ENCODE results near the gene RBL2.

RBL2 gene

GRCh38 chr16:53515811-53516210, 81.5 kb downstream of the RBL2 start:
- Histone ChIP-seq H3K4me3 (no peak overlapping the region), H3K9me3 (ENCODE audit: low read depth, low read length) (no peaks in the 10 kb centered on the region), H3K36me3 (ENCODE audit: insufficient read depth, low read length) (no peaks in the 10 kb centered on the region), H3K9ac (ENCODE audit: insufficient read length) (no peak overlapping the region), H3K27ac (no peak overlapping the region)
- DNase-seq (ENCODE audit: low read depth, low spot score) = no peak
- TF ChIP-seq POLR2AphosphoS5 (IDR thresholded peaks at IDR 0.05; ENCODE audit: borderline replicate concordance, low read depth, low read length) (no peak), FOXP2 (optimal IDR thresholded peaks at IDR 0.05; ENCODE audit: control extremely low read depth, extremely low read length, insufficient read depth) (no peak), EZH2 (IDR thresholded peaks at IDR 0.05) (no peak)

- TF ChIP-seq EZH2 (IDR thresholded peaks at IDR 0.05) (no peak), FOXP2 (optimal IDR thresholded peaks at IDR 0.05; ENCODE audit: control extremely low read depth, extremely low read length, insufficient read depth) (no peak), POLR2AphosphoS5 (IDR thresholded peaks at IDR 0.05; ENCODE audit: borderline replicate concordance, low read depth, low read length) (no peak)
- no peak overlapping the region for H3K9ac ChIP-seq (ENCODE audit: insufficient read length)
- no peaks in the 10 kb centered on the region for H3K9me3 ChIP-seq (ENCODE audit: low read depth, low read length)
- H3K27ac ChIP-seq = no peak overlapping the region
- no peaks in the 10 kb centered on the region for H3K36me3 ChIP-seq (ENCODE audit: insufficient read depth, low read length)
- no peak for DNase-seq (ENCODE audit: low read depth, low spot score)
- no peak overlapping the region for H3K4me3 ChIP-seq
Measured at GRCh38 chr16:53517851-53518250, 83.6 kb downstream of the RBL2 start.

- Histone ChIP-seq H3K9ac (ENCODE audit: insufficient read length) (no peak overlapping the region), H3K9me3 (ENCODE audit: low read depth, low read length) (no peaks in the 10 kb centered on the region), H3K36me3 (ENCODE audit: insufficient read depth, low read length) (no peaks in the 10 kb centered on the region), H3K27ac (peak overlapping the region; percentile 46; the same call in 1 of the 2 replicates), H3K4me3 (peak overlapping the region; percentile 28; the same call in 1 of the 2 replicates)
- no peak for TF ChIP-seq FOXP2 (optimal IDR thresholded peaks at IDR 0.05; ENCODE audit: control extremely low read depth, extremely low read length, insufficient read depth)
- no peak for TF ChIP-seq EZH2 (IDR thresholded peaks at IDR 0.05)
- TF ChIP-seq POLR2AphosphoS5 (IDR thresholded peaks at IDR 0.05; ENCODE audit: borderline replicate concordance, low read depth, low read length) = no peak; the same call in 1 of the 2 replicates
- peak; percentile 48 for DNase-seq (ENCODE audit: low read depth, low spot score)
Measured at GRCh38 chr16:53518550-53519416, 84.5 kb downstream of the RBL2 start.

GRCh38 chr16:53519417-53520091, 85.3 kb downstream of the RBL2 start:
- Histone ChIP-seq H3K9me3 (ENCODE audit: low read depth, low read length) (no peaks in the 10 kb centered on the region), H3K36me3 (ENCODE audit: insufficient read depth, low read length) (no peaks in the 10 kb centered on the region), H3K4me3 (no peak overlapping the region; the same call in 1 of the 2 replicates), H3K27ac (no peak overlapping the region), H3K9ac (ENCODE audit: insufficient read length) (no peak overlapping the region)
- DNase-seq (ENCODE audit: low read depth, low spot score) = no peak
- no peak for TF ChIP-seq POLR2AphosphoS5 (IDR thresholded peaks at IDR 0.05; ENCODE audit: borderline replicate concordance, low read depth, low read length)
- no peak for TF ChIP-seq FOXP2 (optimal IDR thresholded peaks at IDR 0.05; ENCODE audit: control extremely low read depth, extremely low read length, insufficient read depth)
- no peak for TF ChIP-seq EZH2 (IDR thresholded peaks at IDR 0.05)

GRCh38 chr16:53523126-53523804, 89.0 kb downstream of the RBL2 start:
- H3K36me3 ChIP-seq (ENCODE audit: insufficient read depth, low read length) = no peaks in the 10 kb centered on the region
- no peak overlapping the region for H3K9ac ChIP-seq (ENCODE audit: insufficient read length)
- no peak for DNase-seq (ENCODE audit: low read depth, low spot score)
- no peak overlapping the region for H3K4me3 ChIP-seq
- H3K27ac ChIP-seq = no peak overlapping the region
- H3K9me3 ChIP-seq (ENCODE audit: low read depth, low read length) = no peaks in the 10 kb centered on the region
- TF ChIP-seq EZH2 (IDR thresholded peaks at IDR 0.05) (no peak), FOXP2 (optimal IDR thresholded peaks at IDR 0.05; ENCODE audit: control extremely low read depth, extremely low read length, insufficient read depth) (no peak), POLR2AphosphoS5 (IDR thresholded peaks at IDR 0.05; ENCODE audit: borderline replicate concordance, low read depth, low read length) (no peak)

GRCh38 chr16:53523971-53524548, 89.8 kb downstream of the RBL2 start:
- Histone ChIP-seq H3K9me3 (ENCODE audit: low read depth, low read length) (no peaks in the 10 kb centered on the region), H3K27ac (no peak overlapping the region), H3K9ac (ENCODE audit: insufficient read length) (no peak overlapping the region), H3K4me3 (no peak overlapping the region), H3K36me3 (ENCODE audit: insufficient read depth, low read length) (no peaks in the 10 kb centered on the region)
- no peak for DNase-seq (ENCODE audit: low read depth, low spot score)
- no peak for TF ChIP-seq FOXP2 (optimal IDR thresholded peaks at IDR 0.05; ENCODE audit: control extremely low read depth, extremely low read length, insufficient read depth)

GRCh38 chr16:53528797-53529196, 94.5 kb downstream of the RBL2 start:
- DNase-seq (ENCODE audit: low read depth, low spot score) = no peak
- H3K27ac ChIP-seq = no peak overlapping the region
- TF ChIP-seq EZH2 (IDR thresholded peaks at IDR 0.05) (no peak), POLR2AphosphoS5 (IDR thresholded peaks at IDR 0.05; ENCODE audit: borderline replicate concordance, low read depth, low read length) (no peak), FOXP2 (optimal IDR thresholded peaks at IDR 0.05; ENCODE audit: control extremely low read depth, extremely low read length, insufficient read depth) (no peak)
- H3K9me3 ChIP-seq (ENCODE audit: low read depth, low read length) = no peaks in the 10 kb centered on the region
- no peaks in the 10 kb centered on the region for H3K36me3 ChIP-seq (ENCODE audit: insufficient read depth, low read length)
- H3K4me3 ChIP-seq = no peak overlapping the region
- no peak overlapping the region for H3K9ac ChIP-seq (ENCODE audit: insufficient read length)

- TF ChIP-seq POLR2AphosphoS5 (IDR thresholded peaks at IDR 0.05; ENCODE audit: borderline replicate concordance, low read depth, low read length) (no peak), FOXP2 (optimal IDR thresholded peaks at IDR 0.05; ENCODE audit: control extremely low read depth, extremely low read length, insufficient read depth) (no peak), EZH2 (IDR thresholded peaks at IDR 0.05) (no peak)
- no peak for DNase-seq (ENCODE audit: low read depth, low spot score)
- no peaks in the 10 kb centered on the region for H3K9me3 ChIP-seq (ENCODE audit: low read depth, low read length)
- no peak overlapping the region for H3K27ac ChIP-seq
- H3K9ac ChIP-seq (ENCODE audit: insufficient read length) = no peak overlapping the region
- no peak overlapping the region for H3K4me3 ChIP-seq
- H3K36me3 ChIP-seq (ENCODE audit: insufficient read depth, low read length) = no peaks in the 10 kb centered on the region
Measured at GRCh38 chr16:53529513-53529912, 95.2 kb downstream of the RBL2 start.

Measured in SK-N-MC (cell line).